ENCODE measurements around the gene CETN1.

Gene CETN1

GRCh38 chr18:622289-622688 is 42.1 kb downstream of the CETN1 start:
- no peak for DNase-seq

- peak in 50 of 58 donors; percentile 3 to 75 (median 37) for DNase-seq
Observed at GRCh38 chr18:623761-624620, 43.8 kb downstream of the CETN1 start.

GRCh38 chr18:627231-627630 is 47.1 kb downstream of the CETN1 start:
- no peak for DNase-seq

- no peak for DNase-seq
Observed at GRCh38 chr18:629269-630150, 49.3 kb downstream of the CETN1 start.

- no peak for DNase-seq
Observed at GRCh38 chr18:631560-631959, 51.4 kb downstream of the CETN1 start.
